ENCODE results near the gene SPOCK2.

DNA sequence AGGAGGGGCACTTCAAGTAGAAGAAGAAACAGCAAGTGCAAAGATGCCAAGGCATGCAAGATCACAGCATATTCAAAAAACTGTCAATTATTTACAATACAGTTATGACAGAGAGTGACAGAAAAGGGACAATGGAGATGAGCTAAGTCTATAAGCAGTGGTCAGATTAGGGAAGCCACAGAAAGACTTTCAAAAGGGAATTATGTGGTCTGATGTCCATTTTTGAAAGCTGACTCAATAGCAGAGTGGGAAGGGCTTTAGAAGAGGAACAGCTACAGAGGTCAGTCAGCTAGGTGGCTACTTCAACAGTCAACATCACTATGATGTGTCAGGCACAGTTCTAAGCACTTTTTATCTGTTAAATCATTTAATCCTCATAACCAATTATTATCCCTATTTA, 45.2 kb upstream of the SPOCK2 start:
- TF ChIP-seq RCOR1 (IDR thresholded peaks at IDR 0.05; ENCODE audit: insufficient replicate concordance, low read length) (no peak), BHLHE40 (IDR thresholded peaks at IDR 0.05; ENCODE audit: low read depth, low read length) (no peak), NFE2L2 (IDR thresholded peaks at IDR 0.05; ENCODE audit: low read depth, low read length) (no peak), SMC3 (IDR thresholded peaks at IDR 0.05; ENCODE audit: low read depth, low read length) (no peak), POLR2A (IDR thresholded peaks at IDR 0.05; ENCODE audit: low read depth, low read length) (no peak), CEBPB (IDR thresholded peaks at IDR 0.05; ENCODE audit: low read depth, low read length) (peak; percentile 9; the same call in 1 of the 2 replicates), RAD21 (IDR thresholded peaks at IDR 0.05; ENCODE audit: low read length) (no peak)
- TF ChIP-seq, protein P1, sequence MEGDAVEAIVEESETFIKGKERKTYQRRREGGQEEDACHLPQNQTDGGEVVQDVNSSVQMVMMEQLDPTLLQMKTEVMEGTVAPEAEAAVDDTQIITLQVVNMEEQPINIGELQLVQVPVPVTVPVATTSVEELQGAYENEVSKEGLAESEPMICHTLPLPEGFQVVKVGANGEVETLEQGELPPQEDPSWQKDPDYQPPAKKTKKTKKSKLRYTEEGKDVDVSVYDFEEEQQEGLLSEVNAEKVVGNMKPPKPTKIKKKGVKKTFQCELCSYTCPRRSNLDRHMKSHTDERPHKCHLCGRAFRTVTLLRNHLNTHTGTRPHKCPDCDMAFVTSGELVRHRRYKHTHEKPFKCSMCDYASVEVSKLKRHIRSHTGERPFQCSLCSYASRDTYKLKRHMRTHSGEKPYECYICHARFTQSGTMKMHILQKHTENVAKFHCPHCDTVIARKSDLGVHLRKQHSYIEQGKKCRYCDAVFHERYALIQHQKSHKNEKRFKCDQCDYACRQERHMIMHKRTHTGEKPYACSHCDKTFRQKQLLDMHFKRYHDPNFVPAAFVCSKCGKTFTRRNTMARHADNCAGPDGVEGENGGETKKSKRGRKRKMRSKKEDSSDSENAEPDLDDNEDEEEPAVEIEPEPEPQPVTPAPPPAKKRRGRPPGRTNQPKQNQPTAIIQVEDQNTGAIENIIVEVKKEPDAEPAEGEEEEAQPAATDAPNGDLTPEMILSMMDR (conservative IDR thresholded peaks at IDR 0.05; ENCODE audit: low read depth, low read length), result no peak
- TF ChIP-seq, protein P2, sequence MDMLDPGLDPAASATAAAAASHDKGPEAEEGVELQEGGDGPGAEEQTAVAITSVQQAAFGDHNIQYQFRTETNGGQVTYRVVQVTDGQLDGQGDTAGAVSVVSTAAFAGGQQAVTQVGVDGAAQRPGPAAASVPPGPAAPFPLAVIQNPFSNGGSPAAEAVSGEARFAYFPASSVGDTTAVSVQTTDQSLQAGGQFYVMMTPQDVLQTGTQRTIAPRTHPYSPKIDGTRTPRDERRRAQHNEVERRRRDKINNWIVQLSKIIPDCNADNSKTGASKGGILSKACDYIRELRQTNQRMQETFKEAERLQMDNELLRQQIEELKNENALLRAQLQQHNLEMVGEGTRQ (IDR thresholded peaks at IDR 0.05; ENCODE audit: low read depth, low read length), result no peak
